VCaP (cell line): ENCODE data around the gene ITGA5.

ENCODE experiments used
- H3K27ac ChIP-seq: fragments of 450-650 bp; 2 replicates; pipeline ENCODE4 v1.5.1; 2017
- CTCF ChIP-seq: fragments of 450-650 bp; conservative IDR thresholded peaks from 2 replicates; pipeline ENCODE4 v1.5.1; 2017; ENCODE audit warnings: mild to moderate bottlenecking, moderate library complexity

Gene ITGA5

DNA sequence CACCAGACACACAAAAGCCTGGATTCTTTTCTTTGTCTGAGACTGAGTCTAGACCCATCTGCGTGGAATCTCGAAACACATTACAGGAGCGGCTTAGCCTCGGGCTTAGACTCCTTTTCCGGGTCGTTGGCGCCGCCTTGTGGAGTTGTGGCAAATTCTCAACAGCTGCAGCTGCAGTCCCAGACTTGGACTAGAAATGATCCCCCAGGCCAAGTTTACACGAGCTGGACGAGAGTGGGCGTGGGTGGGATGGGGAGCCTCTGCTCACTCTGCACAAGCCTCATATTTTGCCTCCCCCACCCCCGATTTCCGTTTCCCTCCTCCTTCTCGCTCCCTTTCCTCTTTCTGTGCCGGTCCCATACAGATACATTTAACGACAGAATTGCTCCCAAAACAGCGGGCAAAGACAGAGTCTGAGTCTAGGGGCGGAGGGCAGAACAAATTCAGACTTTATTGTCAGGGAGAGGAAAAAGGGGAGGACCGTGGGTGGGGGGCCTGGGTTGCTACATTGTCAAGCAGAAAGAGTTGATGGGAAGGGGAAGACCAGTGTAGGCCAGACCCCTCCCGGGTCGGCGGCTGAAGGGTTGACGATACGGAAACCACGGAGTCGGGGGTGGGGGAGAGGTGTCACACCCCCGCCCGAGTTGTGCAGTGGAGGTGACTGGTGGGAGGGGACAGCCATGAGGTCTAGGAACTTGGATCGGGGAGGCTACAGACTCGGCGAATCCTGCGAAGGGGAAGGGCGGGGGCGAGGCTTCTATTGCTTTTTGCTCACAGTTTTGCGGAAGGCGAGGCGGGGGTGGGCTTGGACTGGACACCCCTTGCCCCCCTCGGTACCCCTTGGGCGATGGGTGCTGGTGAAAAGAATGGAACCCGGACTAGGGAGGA is 50.1 kb downstream of the ITGA5 start:
- H3K27ac ChIP-seq, result peak overlapping the region; percentile 41; the same call in 1 of the 2 replicates
- TF ChIP-seq CTCF, result peak; percentile 94

DNA sequence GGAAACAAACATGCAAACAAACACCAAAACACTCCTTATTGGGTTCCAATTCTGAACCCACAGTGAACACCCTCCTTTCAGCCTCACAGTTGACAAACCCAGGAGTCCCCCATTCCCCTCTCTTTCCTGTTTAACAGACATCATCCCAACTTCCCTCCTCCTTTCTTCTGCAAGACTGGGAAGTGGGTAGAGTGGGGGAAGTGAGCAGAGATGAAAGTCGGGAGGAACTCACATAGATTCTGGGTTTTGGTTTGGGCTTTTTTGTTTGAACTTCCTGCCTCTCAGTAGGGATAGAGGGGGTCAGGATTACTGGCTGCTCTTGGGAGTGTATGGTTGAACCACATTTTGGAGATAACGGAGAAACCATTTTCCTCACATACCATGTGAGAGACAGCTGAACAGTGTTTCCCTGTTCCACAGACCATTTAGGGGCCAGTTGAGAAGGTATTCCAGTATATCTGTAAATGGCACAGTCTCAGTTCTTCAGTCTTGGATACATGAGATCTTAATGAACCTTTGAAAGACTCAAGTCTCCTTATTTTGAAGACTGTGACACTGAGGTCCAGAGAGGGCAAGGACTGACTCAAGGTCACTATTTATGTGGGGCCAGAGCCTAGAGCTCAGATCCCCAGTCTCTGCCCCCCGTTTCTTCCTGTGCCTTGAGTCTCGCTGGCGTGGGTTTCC is 50.9 kb downstream of the ITGA5 start:
- no peak overlapping the region for H3K27ac ChIP-seq
- no peak for TF ChIP-seq CTCF

GRCh38 chr12:54364413-54364812 is 54.7 kb downstream of the ITGA5 start, which contains the start of gene GPR84:
Gene GPR84 (minus strand): TSS chr12:54364486. CDS start chr12:54363851, 635 bp downstream.
- TF ChIP-seq CTCF, result no peak
- H3K27ac ChIP-seq, result no peak within 1 kb of the TSS

- no peak overlapping the region for H3K27ac ChIP-seq
- no peak for TF ChIP-seq CTCF
These were observed 55.4 kb downstream of the ITGA5 start for GRCh38 chr12:54363618-54364017.

- no peak overlapping the region for H3K27ac ChIP-seq
- TF ChIP-seq CTCF, result no peak
These were observed 56.0 kb downstream of the ITGA5 start for GRCh38 chr12:54363047-54363446.

DNA sequence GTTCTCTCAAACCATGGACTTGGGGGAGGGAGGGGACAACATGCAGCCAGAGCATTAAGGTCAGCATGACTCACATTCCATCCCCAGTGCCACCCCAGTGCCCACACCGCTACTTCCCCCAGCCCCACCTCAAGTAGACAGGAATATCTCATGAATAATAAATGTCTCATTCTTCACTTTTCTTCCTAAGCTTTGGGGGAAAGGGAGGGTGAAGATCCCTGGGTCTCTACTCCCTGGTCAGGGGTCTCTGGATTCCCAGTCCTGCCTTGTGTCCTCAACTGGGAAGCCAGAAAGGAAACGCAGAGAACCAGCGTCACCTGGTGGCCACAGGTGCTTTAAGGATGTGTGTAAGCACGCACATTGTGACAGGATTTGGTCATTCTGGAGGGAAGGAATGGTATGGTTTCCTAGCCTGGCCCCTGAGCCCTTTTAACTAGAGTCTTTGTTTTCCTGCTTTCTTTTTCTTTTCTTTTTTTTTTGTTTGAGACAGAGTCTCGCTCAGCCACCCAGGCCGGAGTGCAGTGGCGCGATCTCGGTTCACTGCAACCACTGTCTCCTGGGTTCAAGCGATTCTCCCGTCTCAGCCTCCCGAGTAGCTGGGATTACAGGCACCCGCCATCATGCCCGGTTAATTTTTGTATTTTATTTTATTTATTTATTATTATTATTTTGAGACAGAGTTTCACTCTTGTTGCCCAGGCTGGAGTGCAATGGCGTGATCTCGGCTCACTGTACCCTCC is 58.2 kb downstream of the ITGA5 start:
- peak; percentile 93 for TF ChIP-seq CTCF
- peak overlapping the region; percentile 96 for H3K27ac ChIP-seq
